Measurements from ENCODE around the gene GART.

GART gene

DNA sequence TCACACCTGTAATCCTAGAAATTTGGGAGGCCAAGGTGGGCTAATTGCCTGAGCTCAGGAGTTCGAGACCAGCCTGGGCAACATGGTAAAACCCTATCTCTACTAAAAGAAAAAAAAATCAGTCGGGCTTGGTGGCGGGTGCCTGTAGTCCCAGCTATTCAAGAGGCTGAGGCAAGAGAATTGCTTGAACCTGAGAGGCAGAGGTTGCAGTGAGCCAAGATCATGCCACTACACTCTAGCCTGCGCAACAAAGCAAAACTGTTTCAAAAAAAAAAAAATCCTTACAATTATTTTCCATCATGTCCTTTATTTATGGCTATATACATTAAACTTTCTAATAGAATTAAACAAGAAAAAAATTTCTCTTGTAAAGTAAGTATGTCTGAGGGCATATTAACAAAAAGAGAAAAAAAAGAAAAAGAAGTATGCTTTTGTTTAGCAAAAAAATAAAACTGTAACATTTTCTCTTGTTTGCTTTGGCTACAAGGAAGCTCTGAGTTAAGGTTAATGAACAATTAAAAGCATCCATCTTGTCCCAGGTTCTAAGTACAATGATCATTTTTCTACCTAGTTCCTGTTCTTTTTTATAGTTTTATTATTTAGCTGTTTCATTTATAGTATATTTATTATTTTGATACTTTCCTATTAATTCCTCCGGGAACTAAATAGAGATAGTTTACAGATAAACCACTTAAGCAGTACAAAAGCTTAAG, 80.2 kb downstream of the GART start:
- no peak for DNase-seq (ENCODE audit: low read depth in 2 of 2)

DNA sequence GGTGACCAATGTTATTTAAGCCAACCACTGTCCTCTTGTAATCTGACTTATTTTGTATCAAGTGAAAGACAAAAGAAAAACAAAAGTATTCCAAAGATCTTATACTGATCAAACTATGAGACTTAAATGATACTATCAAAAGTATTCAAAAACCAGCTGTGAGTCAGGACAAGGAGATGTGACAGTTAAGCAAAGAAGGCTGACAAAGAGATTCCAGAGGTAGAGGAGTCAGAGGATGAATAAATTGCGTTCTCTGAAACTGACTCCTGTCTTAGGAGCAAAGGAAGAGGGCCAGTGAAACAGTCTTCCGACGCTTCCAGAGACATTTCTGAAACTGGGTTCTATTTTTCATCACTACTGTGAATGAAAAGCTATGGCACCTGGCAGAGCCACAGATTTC, 83.1 kb downstream of the GART start:
- no peak for DNase-seq (ENCODE audit: low read depth in 2 of 2)

DNA sequence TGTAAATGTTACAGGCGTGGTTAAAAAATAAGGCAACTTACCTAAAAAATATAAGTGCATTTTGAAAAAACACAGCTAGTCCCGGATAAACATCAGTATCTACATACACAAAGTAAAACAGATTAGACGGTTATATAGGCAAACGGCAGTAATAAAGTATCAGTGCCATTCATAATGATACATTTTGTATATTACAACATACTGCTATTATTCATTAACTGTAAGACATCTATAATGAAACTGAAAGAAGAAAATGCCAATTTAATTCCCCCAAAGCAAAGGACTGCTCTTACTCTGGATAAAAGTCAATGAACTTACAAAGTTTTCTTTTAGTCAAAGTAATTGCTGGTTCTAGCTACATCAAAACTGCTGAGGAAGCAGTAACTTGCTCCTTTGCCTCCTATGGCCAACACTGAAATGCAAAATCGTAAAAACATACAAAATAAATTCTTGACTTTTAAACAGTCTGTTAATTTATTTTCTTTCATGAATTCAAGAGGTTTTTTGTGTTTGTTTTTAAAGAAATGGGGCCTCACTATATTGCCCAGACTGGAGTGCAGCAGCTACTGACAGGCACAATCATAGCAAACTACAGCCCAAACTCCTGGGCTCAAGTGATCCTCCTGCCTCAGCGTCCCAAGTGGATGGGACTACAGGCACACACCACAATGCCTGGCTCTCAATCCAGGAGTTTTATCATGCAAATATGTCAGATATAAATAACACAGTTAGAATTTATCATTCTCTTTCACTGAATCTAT, 86.1 kb downstream of the GART start:
- no peak for DNase-seq (ENCODE audit: low read depth in 2 of 2)

Measured in activated CD4-positive, alpha-beta T cell treated with anti-CD3 and anti-CD28 coated beads for 24 hours (primary cell).